NCI-H524 treated with DMSO at 0.1 percent for 48 hours (cell line): ENCODE measurements around the gene ADAMTS5.

Experiments used
- DNase-seq: peaks from one replicate; lab custom pipeline; 2025; lab: John Stamatoyannopoulos, UW

ADAMTS5 gene

GRCh38 chr21:26967062-26967913 is at the start of gene ADAMTS5:
Gene ADAMTS5 (minus strand): TSS chr21:26967088. CDS start chr21:26966391, 697 bp downstream.
- no peak for DNase-seq

GRCh38 chr21:27001526-27001925 is 34.6 kb upstream of the ADAMTS5 start:
- DNase-seq, result no peak

GRCh38 chr21:26983576-26983975 is 16.7 kb upstream of the ADAMTS5 start:
- DNase-seq, result no peak

- DNase-seq, result no peak
Measured at GRCh38 chr21:26982767-26983166, 15.9 kb upstream of the ADAMTS5 start.

GRCh38 chr21:26977746-26978145 is 10.9 kb upstream of the ADAMTS5 start:
- DNase-seq, result no peak

GRCh38 chr21:26973226-26973625 is 6.3 kb upstream of the ADAMTS5 start:
- no peak for DNase-seq

- DNase-seq, result no peak
Measured at GRCh38 chr21:26972192-26972591, 5.3 kb upstream of the ADAMTS5 start.

GRCh38 chr21:26969971-26970725 is 3.3 kb upstream of the ADAMTS5 start:
- no peak for DNase-seq

- DNase-seq, result no peak
Measured at GRCh38 chr21:26966649-26967061, 233 bp downstream of the ADAMTS5 start.

GRCh38 chr21:26965907-26966581 is 844 bp downstream of the ADAMTS5 start:
- DNase-seq, result peak; percentile 28

- DNase-seq, result no peak
Measured at GRCh38 chr21:26965040-26965906, 1.6 kb downstream of the ADAMTS5 start.

- DNase-seq, result no peak
Measured at GRCh38 chr21:26964170-26964778, 2.6 kb downstream of the ADAMTS5 start.

GRCh38 chr21:26962621-26963181 is 4.2 kb downstream of the ADAMTS5 start:
- no peak for DNase-seq

GRCh38 chr21:26961698-26962097 is 5.2 kb downstream of the ADAMTS5 start:
- DNase-seq, result no peak

GRCh38 chr21:26958788-26959187 is 8.1 kb downstream of the ADAMTS5 start:
- DNase-seq, result no peak

- DNase-seq, result no peak
Measured at GRCh38 chr21:26956813-26957212, 10.1 kb downstream of the ADAMTS5 start.

- no peak for DNase-seq
Measured at GRCh38 chr21:26956216-26956615, 10.7 kb downstream of the ADAMTS5 start.

GRCh38 chr21:26954662-26955121 is 12.2 kb downstream of the ADAMTS5 start:
- peak; percentile 99 for DNase-seq

GRCh38 chr21:26952374-26953066 is 14.4 kb downstream of the ADAMTS5 start:
- no peak for DNase-seq

GRCh38 chr21:26949830-26950229 is 17.1 kb downstream of the ADAMTS5 start:
- DNase-seq, result no peak
